IMR-90 (cell line): ENCODE data around the gene GSK3B. TPM values are rescaled to one million over a fixed set of nuclear protein-coding genes. Genes with fewer than 3 reads are reported as not detected.

Experiments
- ATAC-seq: fragments of 200-7000 bp; cut with Tn5 transposase; 2 replicates; pipeline ENCODE4 v1.9.1; 2020; ENCODE audit warnings: low read depth, mild to moderate bottlenecking, moderate library complexity
- BruUV-seq: library from RNA; stranded (reverse); fragments of 400-500 nt; replicated peaks from 2 replicates; lab custom pipeline; 2021; lab: Mats Ljungman, UMichigan
- CTCF ChIA-PET: fragments of 300-600 bp; formaldehyde crosslinking; extraction: SDS; loops from one replicate; lab custom pipeline; 2021; ENCODE audit warnings: antibody characterized with exemption; lab: Yijun Ruan, JAX
- POLR2A ChIA-PET: fragments of 300-600 bp; sonication (Branson Sonifier 250); formaldehyde crosslinking; loops from one replicate; lab custom pipeline; 2022; ENCODE audit warnings: antibody characterized with exemption; ENCODE audit not compliant: unreplicated experiment; lab: Charles Lee
- DNase-seq: peaks from one replicate; pipeline ENCODE4 v3.0.0; 2013
- H2AFZ ChIP-seq: replicated peaks from 2 replicates; pipeline ENCODE3; 2013; ENCODE audit warnings: low read length, mild to moderate bottlenecking; ENCODE audit not compliant: poor library complexity
- H2AK5ac ChIP-seq: 2 replicates; pipeline ENCODE4 v1.6.1; 2013; ENCODE audit warnings: low read depth, low read length, inconsistent platforms
- H2AK9ac ChIP-seq: replicated peaks from 2 replicates; pipeline ENCODE3; 2013; ENCODE audit warnings: mild to moderate bottlenecking, low read depth, low read length, moderate library complexity; ENCODE audit not compliant: poor library complexity
- H2BK120ac ChIP-seq: 2 replicates; pipeline ENCODE4 v1.6.1; 2013; ENCODE audit warnings: low read depth, low read length, inconsistent platforms
- H2BK15ac ChIP-seq: 3 replicates; pipeline ENCODE4 v1.6.1; 2013; ENCODE audit warnings: low read depth, low read length, inconsistent platforms
- H2BK20ac ChIP-seq: 2 replicates; pipeline ENCODE4 v1.6.1; 2013; ENCODE audit warnings: low read depth, mild to moderate bottlenecking, inconsistent platforms, low read length, moderate library complexity
- H2BK5ac ChIP-seq: 2 replicates; pipeline ENCODE4 v1.6.1; 2013; ENCODE audit warnings: mild to moderate bottlenecking, low read depth, low read length, inconsistent platforms; ENCODE audit not compliant: poor library complexity, severe bottlenecking
- H3K14ac ChIP-seq: replicated peaks from 2 replicates; pipeline ENCODE4 v1.6.1; 2013; ENCODE audit warnings: low read depth, low read length, inconsistent platforms
- H3K18ac ChIP-seq: 2 replicates; pipeline ENCODE4 v1.6.1; 2013; ENCODE audit warnings: low read depth, low read length, control low read depth
- H3K23ac ChIP-seq: 2 replicates; pipeline ENCODE4 v1.6.1; 2013; ENCODE audit warnings: low read depth, low read length, inconsistent platforms
- H3K27ac ChIP-seq: 2 replicates; pipeline ENCODE4 v1.5.1; 2013; ENCODE audit warnings: mild to moderate bottlenecking, control low read depth, low read length; ENCODE audit not compliant: insufficient read depth
- H3K27me3 ChIP-seq: 2 replicates; pipeline ENCODE4 v1.6.1; 2013; ENCODE audit warnings: low read length; ENCODE audit not compliant: control insufficient read depth, insufficient read depth
- H3K36me3 ChIP-seq: 2 replicates; pipeline ENCODE4 v1.6.1; 2013; ENCODE audit warnings: low read length, mixed read lengths; ENCODE audit not compliant: control insufficient read depth, insufficient read depth
- H3K4ac ChIP-seq: 2 replicates; pipeline ENCODE4 v1.6.1; 2013; ENCODE audit warnings: low read depth, low read length, inconsistent platforms
- H3K4me1 ChIP-seq: 2 replicates; pipeline ENCODE4 v1.6.1; 2013; ENCODE audit warnings: low read length, mixed read lengths; ENCODE audit not compliant: control insufficient read depth, insufficient read depth
- H3K4me2 ChIP-seq: 2 replicates; pipeline ENCODE4 v1.6.1; 2013; ENCODE audit warnings: low read depth, mild to moderate bottlenecking, control low read depth, low read length, moderate library complexity
- H3K4me3 ChIP-seq: 2 replicates; pipeline ENCODE4 v1.5.1; 2013; ENCODE audit warnings: low read depth, mild to moderate bottlenecking, control low read depth, low read length, moderate library complexity; ENCODE audit not compliant: insufficient read depth
- H3K56ac ChIP-seq: 2 replicates; pipeline ENCODE4 v1.6.1; 2013; ENCODE audit warnings: low read length, inconsistent platforms; ENCODE audit not compliant: insufficient read depth; ENCODE audit errors: extremely low read depth
- H3K79me1 ChIP-seq, 2 experiments: 2 replicates each; pipeline ENCODE4 v1.6.1; 2013; ENCODE audit warnings: low read length in 2 of 2, inconsistent platforms in 1 of 2, low read depth in 1 of 2
- H3K9ac ChIP-seq: 2 replicates; pipeline ENCODE4 v1.6.1; 2013; ENCODE audit warnings: low read depth, low read length, control low read depth
- H3K9me1 ChIP-seq: 2 replicates; pipeline ENCODE4 v1.6.1; 2013; ENCODE audit warnings: low read length, inconsistent platforms; ENCODE audit not compliant: insufficient read depth
- H3K9me3 ChIP-seq: 2 replicates; pipeline ENCODE4 v1.6.1; 2013; ENCODE audit warnings: low read length; ENCODE audit not compliant: control insufficient read depth, insufficient read depth
- H4K20me1 ChIP-seq: 2 replicates; pipeline ENCODE4 v1.6.1; 2013; ENCODE audit warnings: low read length, inconsistent platforms; ENCODE audit not compliant: insufficient read depth
- H4K5ac ChIP-seq: 2 replicates; pipeline ENCODE4 v1.6.1; 2013; ENCODE audit warnings: mild to moderate bottlenecking, low read depth, low read length, control low read depth
- H4K8ac ChIP-seq, 2 experiments: 2 replicates each; pipeline ENCODE4 v1.6.1; 2013; ENCODE audit warnings: low read depth in 2 of 2, low read length in 2 of 2, control low read depth in 1 of 2, inconsistent platforms in 1 of 2
- H4K91ac ChIP-seq: 2 replicates; pipeline ENCODE4 v1.6.1; 2013; ENCODE audit warnings: low read depth, low read length, inconsistent platforms; ENCODE audit not compliant: insufficient read depth
- RAD21 ChIP-seq: IDR thresholded peaks from 2 replicates; pipeline ENCODE4 v1.6.1; 2012; ENCODE audit warnings: low read length, improper control_type of control experiment
- WGBS, 2 experiments: methylation state at CpG; one replicate each; pipeline versions ENCODE4 v1.1.5 to v1.1.7; 2013; ENCODE audit warnings: missing lambda C conversion rate in 2 of 2; ENCODE audit not compliant: insufficient read length in 1 of 2; ENCODE audit errors: extremely low coverage in 2 of 2; 5-methylcytosine and 5-hydroxymethylcytosine counted together
- dilution Hi-C: fragments of 300-500 bp; cut with HindIII; formaldehyde crosslinking; loops from one replicate; pipeline ENCODE4 v1.14.3; 2018; ENCODE audit warnings: low sequenced_read_pairs; ENCODE audit not compliant: unreplicated experiment
- in situ Hi-C: fragments of 300-500 bp; cut with MboI; formaldehyde crosslinking; loops from 3 replicates; pipeline ENCODE4 v1.14.3; 2019; ENCODE audit warnings: low sequenced_read_pairs, inconsistent platforms, mixed read lengths
- intact Hi-C: fragments of 100-400 bp; cut with micrococcal nuclease; formaldehyde crosslinking; loops from 2 replicates; pipeline ENCODE4 v1.10.0; 2022
- polyA plus RNA-seq, 3 experiments: library from polyadenylated mRNA; depleted of rRNA; stranded (reverse); fragments of >200 nt; gene quantifications; 2 replicates each; pipeline ENCODE4 v1.2.3, GENCODE V29; 2012; ENCODE audit warnings: low replicate concordance in 1 of 3
- total RNA-seq: library from RNA; depleted of rRNA; stranded (reverse); fragments of >200 nt; gene quantifications from 2 replicates; pipeline ENCODE4 v1.2.3, GENCODE V29; 2012
- TF ChIP-seq, protein P1 (sequence below): fragments of 150-350 bp; IDR thresholded peaks from 2 replicates; pipeline ENCODE4 v1.6.1; 2017; ENCODE audit warnings: mild to moderate bottlenecking, antibody characterized with exemption, low read length, low read depth

Gene GSK3B
- total and polyA plus RNA-seq, 2 of the 4 experiments (the other 2 are of a cell fraction), result 19.2 to 33.2 TPM

DNA sequence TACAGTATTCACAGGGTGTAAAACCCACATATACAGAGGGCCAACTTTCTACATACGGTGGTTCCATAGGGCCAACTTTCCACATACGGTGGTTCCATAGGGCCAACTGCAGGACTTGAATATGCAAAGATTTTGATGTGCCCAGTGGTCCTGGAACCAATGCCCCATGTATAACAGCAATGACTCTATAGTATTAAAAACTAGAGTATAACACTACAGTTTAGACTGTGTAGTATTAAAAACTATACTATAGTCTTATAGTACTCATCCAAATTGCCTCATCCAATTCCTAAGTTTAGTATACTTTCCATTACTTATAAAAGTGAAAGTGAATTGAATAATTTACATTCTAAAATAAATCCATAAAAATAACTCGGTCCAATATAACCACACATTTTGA, 75.9 kb downstream of the GSK3B start:
- no peak overlapping the region for H2BK20ac ChIP-seq
- dilution Hi-C loops, result no loop called here

More for the DNA sequence above, 75.9 kb downstream of the GSK3B start:
- POLR2A ChIA-PET, result no interaction called here
- H3K56ac ChIP-seq, result no peak overlapping the region
- TF ChIP-seq, protein P1, sequence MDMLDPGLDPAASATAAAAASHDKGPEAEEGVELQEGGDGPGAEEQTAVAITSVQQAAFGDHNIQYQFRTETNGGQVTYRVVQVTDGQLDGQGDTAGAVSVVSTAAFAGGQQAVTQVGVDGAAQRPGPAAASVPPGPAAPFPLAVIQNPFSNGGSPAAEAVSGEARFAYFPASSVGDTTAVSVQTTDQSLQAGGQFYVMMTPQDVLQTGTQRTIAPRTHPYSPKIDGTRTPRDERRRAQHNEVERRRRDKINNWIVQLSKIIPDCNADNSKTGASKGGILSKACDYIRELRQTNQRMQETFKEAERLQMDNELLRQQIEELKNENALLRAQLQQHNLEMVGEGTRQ, result no peak
- no peak for TF ChIP-seq RAD21
- H3K4ac ChIP-seq, result no peak overlapping the region
- no peak overlapping the region for H2BK120ac ChIP-seq
- no CpG with 5 or more reads among the region's 3 CpGs for WGBS, 2 experiments
- H3K4me1 ChIP-seq, result peaks cover 5% of the 10 kb centered on the region
- H3K9ac ChIP-seq, result no peak overlapping the region
- H4K8ac ChIP-seq, result no peak overlapping the region
- intact Hi-C loops, result loop anchor here (5.0 kb wide), 1 partner anchor 51 kb away; no protein-coding TSS in a partner anchor
- H4K5ac ChIP-seq, result no peak overlapping the region
- BruUV-seq, result no TSS peak
- H4K91ac ChIP-seq, result no peak overlapping the region
- H3K4me2 ChIP-seq, result 0 out of 2 replicates have a peak overlapping the region, but pooled peaks have one; percentile 17
- H2AFZ ChIP-seq, result no peak overlapping the region
- no peak overlapping the region for H3K23ac ChIP-seq
- no peak overlapping the region for H2AK9ac ChIP-seq
- H4K20me1 ChIP-seq, result peaks cover 89% of the 10 kb centered on the region
- in situ Hi-C loops, result no loop called here
- H3K9me1 ChIP-seq, result peaks cover 6% of the 10 kb centered on the region; the same call in 1 of the 2 replicates
- no peak overlapping the region for H2AK5ac ChIP-seq
- no peak overlapping the region for H3K27ac ChIP-seq
- H2BK5ac ChIP-seq, result no peak overlapping the region
- H3K36me3 ChIP-seq, result no peaks in the 10 kb centered on the region
- no peaks in the 10 kb centered on the region for H3K27me3 ChIP-seq
- no peaks in the 10 kb centered on the region for H3K9me3 ChIP-seq
- no peak overlapping the region for H2BK15ac ChIP-seq
- no peak overlapping the region for H3K14ac ChIP-seq
- no peak overlapping the region for H3K4me3 ChIP-seq
- no peak for DNase-seq
- CTCF ChIA-PET, result no interaction called here
- no peak for ATAC-seq
- no peak overlapping the region for H3K18ac ChIP-seq
- H3K79me1 ChIP-seq, result peaks cover 24 to 66% of the 10 kb centered on the region in 2 experiments
